ENCODE measurements around the gene SCYL3.
A peak's percentile ranks its signal among the peaks of the same experiment; 100 is the strongest.
"Not testable (repeated sequence)": the region's sequence is repeated elsewhere in the genome, so short reads cannot be mapped to it uniquely, and the experiment has no call there.

SCYL3 gene

DNA sequence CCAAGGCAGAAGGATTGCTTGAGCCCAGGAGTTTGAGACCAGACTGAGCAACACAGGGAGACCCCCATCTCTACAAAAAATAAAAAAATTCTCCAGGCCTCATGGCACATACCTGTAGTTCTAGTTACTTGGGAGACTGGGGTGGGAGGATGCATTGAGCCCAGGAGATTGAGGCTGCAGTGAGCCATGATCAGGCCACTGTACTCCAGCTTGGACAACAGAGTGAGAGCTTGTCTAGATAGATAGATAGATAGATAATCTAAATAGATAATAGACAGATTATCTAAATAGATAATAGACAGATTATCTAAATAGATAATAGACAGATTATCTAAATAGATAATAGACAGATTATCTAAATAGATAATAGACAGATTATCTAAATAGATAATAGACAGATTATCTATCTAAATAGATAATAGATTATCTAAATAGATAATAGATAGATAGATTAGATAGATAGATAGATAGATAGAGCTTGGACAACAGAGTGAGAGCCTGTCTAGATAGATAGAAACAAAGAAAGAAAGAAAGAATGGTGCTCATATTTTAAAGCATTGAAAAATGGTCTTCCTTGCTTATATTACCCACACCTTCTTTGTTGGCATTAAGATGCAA is 82.2 kb downstream of the SCYL3 start:
- not testable (repeated sequence) for DNase-seq

DNA sequence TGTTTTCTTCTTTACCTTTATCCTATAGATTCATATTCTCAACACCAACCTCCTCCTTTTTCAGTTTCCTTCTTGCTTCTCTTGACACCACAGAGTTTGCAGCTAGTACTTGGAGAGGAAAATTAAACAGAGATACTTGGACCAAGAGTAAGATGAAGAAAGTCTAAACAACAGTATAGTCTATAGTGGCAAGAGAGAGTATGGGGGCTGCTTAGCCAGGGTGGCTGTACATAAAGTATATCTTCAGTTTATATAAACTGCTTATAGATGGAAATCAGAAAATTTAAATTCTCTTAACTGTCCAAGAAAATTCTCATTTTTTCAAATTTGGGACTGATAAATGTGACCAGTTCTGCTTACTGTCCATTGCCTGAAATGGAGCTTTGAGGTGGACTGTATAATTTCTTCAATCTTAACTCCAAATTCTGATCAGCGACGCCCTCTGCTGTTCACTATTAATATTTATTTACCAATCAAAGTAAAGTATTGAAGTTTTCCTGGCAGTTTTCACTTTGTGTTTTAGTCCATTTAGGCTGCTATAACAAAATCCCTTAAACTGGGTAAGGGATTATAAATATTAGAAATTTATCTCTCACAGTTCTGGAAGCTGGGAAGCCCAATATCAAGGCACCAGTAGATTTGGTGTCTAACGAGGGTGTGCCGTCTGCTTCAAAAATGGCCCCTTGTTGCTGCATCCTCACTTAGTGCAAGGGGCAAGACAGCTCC is 84.2 kb downstream of the SCYL3 start:
- peak; percentile 60 for DNase-seq

DNA sequence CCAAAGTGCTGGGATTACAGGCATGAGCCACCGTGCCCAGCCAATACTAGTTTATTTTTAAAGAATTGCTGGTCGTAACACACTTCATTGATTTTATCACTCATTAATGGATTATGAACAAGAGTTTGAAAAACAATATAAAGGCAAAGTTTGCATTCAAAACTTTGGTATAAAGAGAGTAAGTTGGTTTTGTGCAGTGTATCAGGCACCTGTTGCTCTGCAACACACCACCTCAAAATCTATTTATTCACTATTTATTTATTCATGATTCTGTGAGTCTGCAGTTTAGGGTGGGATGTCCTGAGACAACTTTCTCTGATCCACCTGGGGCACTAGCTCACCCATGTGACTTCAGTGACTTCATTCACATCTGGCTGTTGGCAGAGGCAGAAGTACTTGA is 88.8 kb downstream of the SCYL3 start:
- DNase-seq, result no peak

DNA sequence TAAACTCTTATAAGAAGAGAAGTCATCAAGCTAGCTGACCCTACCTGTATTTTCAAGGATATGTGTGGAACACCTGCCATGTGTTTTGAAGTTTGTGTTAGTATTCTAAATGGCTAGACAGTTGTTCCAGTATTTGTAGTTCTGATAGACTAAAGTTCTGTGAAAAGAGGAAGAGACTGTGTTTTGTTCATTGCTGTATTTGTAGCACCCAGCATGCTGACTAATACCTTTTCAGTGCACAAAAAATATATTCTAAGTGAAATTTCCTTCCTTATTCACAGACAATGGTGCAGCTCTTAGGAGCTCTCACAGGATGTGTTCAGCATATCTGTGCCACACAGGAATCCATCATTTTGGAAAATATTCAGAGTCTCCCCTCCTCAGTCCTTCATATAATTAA is 90.8 kb downstream of the SCYL3 start:
- DNase-seq, result no peak

Data from kidney glomerular epithelial cell (primary cell).